Measurements from ENCODE around the gene RAP1A. TPM values are rescaled to one million over a fixed set of nuclear protein-coding genes. Genes with fewer than 3 reads are reported as not detected.

Gene RAP1A
- total RNA-seq, 2 donors from 2014 or later: 28.5 to 35.0 TPM

DNA sequence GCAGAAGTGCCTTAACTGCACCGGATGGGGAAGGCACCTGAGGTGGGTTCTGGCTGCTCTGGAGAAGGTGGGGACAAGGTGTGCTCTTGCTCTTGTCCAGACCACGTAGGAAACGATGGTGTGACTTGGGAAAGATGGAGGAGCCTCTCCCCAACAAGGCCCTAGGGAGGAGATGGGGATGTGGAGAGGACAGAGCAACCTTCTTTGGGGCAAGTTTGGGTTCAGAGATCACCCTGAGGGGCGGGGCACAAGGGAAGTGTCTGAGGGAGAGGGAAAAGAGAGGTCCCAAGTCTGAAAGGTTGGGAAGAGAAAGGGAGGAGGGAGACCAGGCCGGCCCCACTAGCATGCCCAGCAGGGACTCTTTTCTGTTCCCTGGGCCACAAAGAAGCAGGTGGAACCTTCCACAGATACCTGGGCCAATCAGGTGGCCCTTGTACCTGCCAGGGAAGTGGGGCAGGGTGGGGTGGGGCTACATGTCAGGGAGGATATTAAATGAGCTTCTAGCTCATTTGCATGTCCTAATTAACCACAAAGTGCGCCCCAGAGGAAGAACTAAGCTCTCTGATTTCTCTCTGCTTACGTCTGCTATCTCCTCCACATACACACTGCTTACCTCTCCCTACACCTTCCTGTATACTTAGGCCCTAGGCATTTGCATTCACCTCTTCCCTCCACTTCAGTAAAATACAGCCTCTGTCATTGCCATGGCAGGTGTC lies 103.7 kb downstream of the RAP1A start:
- Histone ChIP-seq H3K9ac (ENCODE audit: extremely low read depth, low read length, poor library complexity, severe bottlenecking) (no peak overlapping the region), H3K27ac (ENCODE audit: low read depth, low read length) (no peak overlapping the region), H3K4me1 (ENCODE audit: control insufficient read depth, insufficient read depth, low read length) (peaks cover 5% of the 10 kb centered on the region), H3K27me3 (ENCODE audit: control insufficient read depth, insufficient read depth, low read length, poor library complexity, severe bottlenecking) (no peaks in the 10 kb centered on the region), H3K9me3 (ENCODE audit: control insufficient read depth, low read length) (no peaks in the 10 kb centered on the region), H3K4me3 (ENCODE audit: low read length) (no peak overlapping the region), H3K36me3 (ENCODE audit: control insufficient read depth, insufficient read depth, low read length) (no peaks in the 10 kb centered on the region)
- Mint-ChIP-seq H3K4me1 (peaks cover 13% of the 10 kb centered on the region), H3K36me3 (ENCODE audit: low read depth) (no peaks in the 10 kb centered on the region), H3K27me3 (ENCODE audit: insufficient read depth) (no peaks in the 10 kb centered on the region), H3K27ac (no peak overlapping the region), H3K9me3 (no peaks in the 10 kb centered on the region), H3K4me3 (no peak overlapping the region)
- 85 to 90% methylated on average over 5 to 7 of the region's 7 CpGs for WGBS, 2 experiments (ENCODE audit: insufficient coverage in 1 of 2, insufficient read length in 1 of 2)
- TF ChIP-seq, protein P1, sequence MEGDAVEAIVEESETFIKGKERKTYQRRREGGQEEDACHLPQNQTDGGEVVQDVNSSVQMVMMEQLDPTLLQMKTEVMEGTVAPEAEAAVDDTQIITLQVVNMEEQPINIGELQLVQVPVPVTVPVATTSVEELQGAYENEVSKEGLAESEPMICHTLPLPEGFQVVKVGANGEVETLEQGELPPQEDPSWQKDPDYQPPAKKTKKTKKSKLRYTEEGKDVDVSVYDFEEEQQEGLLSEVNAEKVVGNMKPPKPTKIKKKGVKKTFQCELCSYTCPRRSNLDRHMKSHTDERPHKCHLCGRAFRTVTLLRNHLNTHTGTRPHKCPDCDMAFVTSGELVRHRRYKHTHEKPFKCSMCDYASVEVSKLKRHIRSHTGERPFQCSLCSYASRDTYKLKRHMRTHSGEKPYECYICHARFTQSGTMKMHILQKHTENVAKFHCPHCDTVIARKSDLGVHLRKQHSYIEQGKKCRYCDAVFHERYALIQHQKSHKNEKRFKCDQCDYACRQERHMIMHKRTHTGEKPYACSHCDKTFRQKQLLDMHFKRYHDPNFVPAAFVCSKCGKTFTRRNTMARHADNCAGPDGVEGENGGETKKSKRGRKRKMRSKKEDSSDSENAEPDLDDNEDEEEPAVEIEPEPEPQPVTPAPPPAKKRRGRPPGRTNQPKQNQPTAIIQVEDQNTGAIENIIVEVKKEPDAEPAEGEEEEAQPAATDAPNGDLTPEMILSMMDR (conservative IDR thresholded peaks at IDR 0.05): no peak
- DNase-seq: peak; percentile 38

DNA sequence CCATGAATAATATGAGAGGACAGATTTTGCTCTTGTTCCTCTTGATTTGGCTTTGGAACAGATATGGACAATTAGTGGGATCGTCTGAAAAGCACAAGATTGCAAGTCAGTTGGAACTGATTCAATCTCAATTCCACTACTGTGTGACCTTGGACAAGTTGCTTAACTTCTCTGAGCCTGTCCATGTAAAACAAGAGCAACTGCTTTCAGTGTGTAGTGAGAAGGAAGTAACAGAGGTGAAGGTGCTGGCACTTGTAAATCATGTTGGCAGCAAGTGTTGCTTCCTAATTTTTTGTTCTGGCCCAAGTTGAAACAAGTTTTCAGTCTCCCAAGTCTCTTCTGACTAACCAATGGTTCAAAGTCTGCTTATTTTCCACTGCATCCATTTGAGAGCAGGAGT lies 104.3 kb downstream of the RAP1A start:
- Mint-ChIP-seq H3K4me3 (no peak overlapping the region), H3K4me1 (peaks cover 13% of the 10 kb centered on the region), H3K27ac (no peak overlapping the region), H3K9me3 (no peaks in the 10 kb centered on the region), H3K36me3 (ENCODE audit: low read depth) (no peaks in the 10 kb centered on the region), H3K27me3 (ENCODE audit: insufficient read depth) (no peaks in the 10 kb centered on the region)
- no peak overlapping the region for H3K9ac ChIP-seq (ENCODE audit: extremely low read depth, low read length, poor library complexity, severe bottlenecking)
- no peak overlapping the region for H3K27ac ChIP-seq (ENCODE audit: low read depth, low read length)
- TF ChIP-seq, protein P1 (conservative IDR thresholded peaks at IDR 0.05): no peak
- H3K36me3 ChIP-seq (ENCODE audit: control insufficient read depth, insufficient read depth, low read length): no peaks in the 10 kb centered on the region
- peaks cover 5% of the 10 kb centered on the region for H3K4me1 ChIP-seq (ENCODE audit: control insufficient read depth, insufficient read depth, low read length)
- 80 to 94% methylated on average over 1 of the region's 1 CpG for WGBS, 2 experiments (ENCODE audit: insufficient coverage in 1 of 2, insufficient read length in 1 of 2)
- no peak for DNase-seq
- no peaks in the 10 kb centered on the region for H3K9me3 ChIP-seq (ENCODE audit: control insufficient read depth, low read length)
- no peak overlapping the region for H3K4me3 ChIP-seq (ENCODE audit: low read length)
- H3K27me3 ChIP-seq (ENCODE audit: control insufficient read depth, insufficient read depth, low read length, poor library complexity, severe bottlenecking): no peaks in the 10 kb centered on the region

DNA sequence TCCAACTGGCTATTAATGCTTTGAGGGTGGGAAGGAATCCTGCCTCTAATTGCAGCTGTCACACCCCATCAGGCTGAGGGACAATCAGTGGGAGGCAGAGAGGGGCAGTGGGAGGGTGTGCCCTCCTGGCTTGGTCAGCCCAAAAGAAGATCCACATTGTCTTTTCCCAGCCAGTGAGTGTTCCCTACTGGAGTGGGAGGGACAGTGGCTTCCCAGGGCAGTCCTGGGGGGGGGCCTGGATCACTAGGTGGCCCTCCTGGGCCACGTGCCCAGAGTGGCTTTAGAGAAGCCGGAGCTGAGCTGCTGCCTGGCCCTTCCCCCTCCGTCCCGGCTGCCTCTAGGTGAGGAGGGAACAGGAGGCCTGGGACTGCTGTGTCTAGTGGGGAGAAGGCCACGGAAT lies 105.6 kb downstream of the RAP1A start:
- Histone ChIP-seq H3K27ac (ENCODE audit: low read depth, low read length) (no peak overlapping the region), H3K27me3 (ENCODE audit: control insufficient read depth, insufficient read depth, low read length, poor library complexity, severe bottlenecking) (no peaks in the 10 kb centered on the region), H3K9me3 (ENCODE audit: control insufficient read depth, low read length) (no peaks in the 10 kb centered on the region), H3K9ac (ENCODE audit: extremely low read depth, low read length, poor library complexity, severe bottlenecking) (no peak overlapping the region), H3K4me3 (ENCODE audit: low read length) (no peak overlapping the region), H3K36me3 (ENCODE audit: control insufficient read depth, insufficient read depth, low read length) (no peaks in the 10 kb centered on the region), H3K4me1 (ENCODE audit: control insufficient read depth, insufficient read depth, low read length) (peaks cover 5% of the 10 kb centered on the region)
- WGBS, 2 experiments (ENCODE audit: insufficient coverage in 1 of 2, insufficient read length in 1 of 2): 60 to 71% methylated on average over 1 to 5 of the region's 5 CpGs
- peaks cover 13% of the 10 kb centered on the region for H3K4me1 Mint-ChIP-seq
- H3K27me3 Mint-ChIP-seq (ENCODE audit: insufficient read depth): no peaks in the 10 kb centered on the region
- DNase-seq: peak; percentile 73
- H3K36me3 Mint-ChIP-seq (ENCODE audit: low read depth): no peaks in the 10 kb centered on the region
- H3K9me3 Mint-ChIP-seq: no peaks in the 10 kb centered on the region
- TF ChIP-seq, protein P1 (conservative IDR thresholded peaks at IDR 0.05): no peak
- no peak overlapping the region for H3K27ac Mint-ChIP-seq
- no peak overlapping the region for H3K4me3 Mint-ChIP-seq
